ENCODE data around the gene OVCA2. TPM values are rescaled to one million over a fixed set of nuclear protein-coding genes. Genes with fewer than 3 reads are reported as not detected.
A peak's percentile ranks its signal among the peaks of the same experiment; 100 is the strongest.

The OVCA2 gene
- total and polyA plus RNA-seq, 10 donors = 20.9 to 68.8 (median 35.6) TPM

- no peak for TF ChIP-seq POLR2AphosphoS5 (IDR thresholded peaks at IDR 0.05)
- no peak for TF ChIP-seq POLR2A (IDR thresholded peaks at IDR 0.05)
- peaks cover 0 to 74% (median 51%) of the 10 kb centered on the region in 6 donors for H3K36me3 ChIP-seq
- no peak overlapping the region for H3K4me3 ChIP-seq
- H3K9me3 ChIP-seq = no peaks in the 10 kb centered on the region
- intact Hi-C loops (cut with DNase I; ENCODE audit: low total_unique reads) = no loop called here
- no peak for DNase-seq
- peaks cover 0 to 40% (median 29%) of the 10 kb centered on the region in 6 donors for H3K4me1 ChIP-seq
- WGBS, 5 donors = 83 to 96% (median 90%) methylated on average over 4 to 7 of the region's 7 CpGs
- H3K27me3 ChIP-seq (replicated peaks in 1 of 7) = no peaks in the 10 kb centered on the region
- no peak overlapping the region for H3K27ac ChIP-seq
Observed at GRCh38 chr17:2040219-2040827, 1.5 kb upstream of the OVCA2 start.

- peak; percentile 79 for DNase-seq
- intact Hi-C loops (cut with DNase I; ENCODE audit: low total_unique reads) = no loop called here
- 52 to 74% (median 56%) methylated on average over 12 to 16 of the region's 16 CpGs for WGBS, 5 donors
- peak overlapping the region; percentile 87 to 96 (median 93) for H3K27ac ChIP-seq
- H3K4me3 ChIP-seq = peak overlapping the region; percentile 52 to 85 (median 74)
- no peaks in the 10 kb centered on the region for H3K9me3 ChIP-seq
- TF ChIP-seq POLR2AphosphoS5 (IDR thresholded peaks at IDR 0.05) = no peak
- no peak for TF ChIP-seq POLR2A (IDR thresholded peaks at IDR 0.05)
- TF ChIP-seq CTCF (IDR thresholded peaks at IDR 0.05 in 8 of 11, conservative IDR thresholded peaks at IDR 0.05 in 3 of 11) = no peak
- peaks cover 0 to 67% (median 45%) of the 10 kb centered on the region in 6 donors for H3K36me3 ChIP-seq
- H3K4me1 ChIP-seq = peaks cover 0 to 40% (median 29%) of the 10 kb centered on the region in 6 donors
- no peaks in the 10 kb centered on the region for H3K27me3 ChIP-seq (replicated peaks in 1 of 7)
Observed at GRCh38 chr17:2040942-2041560, 771 bp upstream of the OVCA2 start.

- 23 to 28% (median 27%) methylated on average over 17 of the region's 17 CpGs for WGBS, 5 donors
- H3K9me3 ChIP-seq = no peaks in the 10 kb centered on the region
- TF ChIP-seq POLR2A (IDR thresholded peaks at IDR 0.05) (no peak), POLR2AphosphoS5 (IDR thresholded peaks at IDR 0.05) (no peak), CTCF (IDR thresholded peaks at IDR 0.05 in 8 of 11, conservative IDR thresholded peaks at IDR 0.05 in 3 of 11) (no peak)
- intact Hi-C loops (cut with DNase I; ENCODE audit: low total_unique reads) = no loop called here
- H3K4me3 ChIP-seq = peak overlapping the region; percentile 52 to 85 (median 74)
- peaks cover 0 to 53% (median 31%) of the 10 kb centered on the region in 6 donors for H3K36me3 ChIP-seq
- peak overlapping the region; percentile 87 to 96 (median 93) for H3K27ac ChIP-seq
- H3K4me1 ChIP-seq = peaks cover 0 to 40% (median 29%) of the 10 kb centered on the region in 6 donors
- H3K27me3 ChIP-seq (replicated peaks in 1 of 7) = peaks cover 0 to 3% (median 0%) of the 10 kb centered on the region in 7 donors
- DNase-seq = peak; percentile 74
Observed at GRCh38 chr17:2042390-2042847, 597 bp downstream of the OVCA2 start.

GRCh38 chr17:2042933-2043332, 1.1 kb downstream of the OVCA2 start:
- TF ChIP-seq CTCF (IDR thresholded peaks at IDR 0.05 in 8 of 11, conservative IDR thresholded peaks at IDR 0.05 in 3 of 11) (no peak), POLR2AphosphoS5 (IDR thresholded peaks at IDR 0.05) (no peak), POLR2A (IDR thresholded peaks at IDR 0.05) (no peak)
- H3K9me3 ChIP-seq = no peaks in the 10 kb centered on the region
- DNase-seq = no peak
- intact Hi-C loops (cut with DNase I; ENCODE audit: low total_unique reads) = no loop called here
- peak overlapping the region in 7 of 8 donors; percentile 91 to 96 (median 93) for H3K27ac ChIP-seq
- peaks cover 0 to 8% (median 0%) of the 10 kb centered on the region in 7 donors for H3K27me3 ChIP-seq (replicated peaks in 1 of 7)
- peaks cover 0 to 48% (median 26%) of the 10 kb centered on the region in 6 donors for H3K36me3 ChIP-seq
- peaks cover 0 to 40% (median 29%) of the 10 kb centered on the region in 6 donors for H3K4me1 ChIP-seq
- WGBS, 5 donors = 82 to 90% (median 88%) methylated on average over 5 of the region's 5 CpGs
- peak overlapping the region in 7 of 8 donors; percentile 64 to 85 (median 75) for H3K4me3 ChIP-seq

Data from spleen (tissue), 11 donors.